ENCODE measurements around the gene NSUN7. TPM values are rescaled to one million over a fixed set of nuclear protein-coding genes. Genes with fewer than 3 reads are reported as not detected.

The NSUN7 gene
- total and polyA plus RNA-seq, 2 of the 13 experiments (the other 11 are each of a cell fraction or from before 2014, with no cell fraction given), result 0.05 TPM; not detected in 1

GRCh38 chr4:40731361-40731760, 18.4 kb upstream of the NSUN7 start (continued):
- TF ChIP-seq ZNF407 (CRISPR knock-in tag; IDR thresholded peaks at IDR 0.05; ENCODE audit: not compliant biosample characterization) (no peak), ZFP82 (CRISPR knock-in tag; IDR thresholded peaks at IDR 0.05; ENCODE audit: borderline replicate concordance) (no peak), ZNF577 (CRISPR knock-in tag; IDR thresholded peaks at IDR 0.05; ENCODE audit: borderline replicate concordance, low read depth) (no peak), U2AF1 (optimal IDR thresholded peaks at IDR 0.05; ENCODE audit: low read depth, low read length) (no peak), E2F1 (CRISPR knock-in tag; IDR thresholded peaks at IDR 0.05) (no peak), ZFP62 (CRISPR knock-in tag; IDR thresholded peaks at IDR 0.05) (no peak), HOXA3 (CRISPR knock-in tag; IDR thresholded peaks at IDR 0.05) (no peak)

Measured in HepG2 (cell line).